Epithelial cell of proximal tubule (primary cell): ENCODE results near the gene DISP3. TPM values are rescaled to one million over a fixed set of nuclear protein-coding genes. Genes with fewer than 3 reads are reported as not detected.

Experiments used
- DNase-seq: peaks from one replicate; pipeline ENCODE4 v3.0.0-alpha.2; 2011; ENCODE audit warnings: low read depth
- H3K4me3 ChIP-seq: 2 replicates; pipeline ENCODE4 v1.5.1; 2011; ENCODE audit warnings: low read depth, mild to moderate bottlenecking, low read length
- CTCF ChIP-seq: conservative IDR thresholded peaks from 2 replicates; pipeline ENCODE4 v1.5.1; 2012; ENCODE audit warnings: low read depth, mild to moderate bottlenecking, low read length
- total RNA-seq: library from RNA; depleted of rRNA; stranded (reverse); fragments of >200 nt; gene quantifications from 2 replicates; pipeline ENCODE4 v1.2.3, GENCODE V29; 2015

Gene DISP3
- total RNA-seq, 1 donor from 2014 or later: 0.29 TPM

- no peak for TF ChIP-seq CTCF
- H3K4me3 ChIP-seq: no peak overlapping the region
- DNase-seq: no peak
Observed at GRCh38 chr1:11484321-11484655, 5.3 kb downstream of the DISP3 start.

- H3K4me3 ChIP-seq: no peak overlapping the region
- no peak for DNase-seq
- no peak for TF ChIP-seq CTCF
Observed at GRCh38 chr1:11485191-11485590, 6.2 kb downstream of the DISP3 start.

- TF ChIP-seq CTCF: no peak
- no peak overlapping the region for H3K4me3 ChIP-seq
- no peak for DNase-seq
Observed at GRCh38 chr1:11486231-11487009, 7.5 kb downstream of the DISP3 start.

GRCh38 chr1:11487196-11487751, 8.3 kb downstream of the DISP3 start:
- no peak overlapping the region for H3K4me3 ChIP-seq
- DNase-seq: no peak
- TF ChIP-seq CTCF: no peak

GRCh38 chr1:11488201-11488770, 9.3 kb downstream of the DISP3 start:
- H3K4me3 ChIP-seq: no peak overlapping the region
- TF ChIP-seq CTCF: no peak
- DNase-seq: no peak

- no peak for DNase-seq
- no peak overlapping the region for H3K4me3 ChIP-seq
- no peak for TF ChIP-seq CTCF
Observed at GRCh38 chr1:11488966-11489625, 10.1 kb downstream of the DISP3 start.
